Measurements from ENCODE around the gene MGRN1.

Gene MGRN1

GRCh38 chr16:4699046-4699556 lies 74.5 kb downstream of the MGRN1 start:
- ChIA-PET POLR2A (ENCODE audit: low non-redundant PET) (no interaction called here), CTCF (interaction anchor here (0.6 kb wide), 1 partner anchor 75 kb away, joined by 3 read pairs; the partner anchor contains the start of gene MGRN1)
- H3K27ac ChIP-seq = no peak overlapping the region
- DNase-seq (ENCODE audit: low spot score) = no peak
- TF ChIP-seq CTCF (conservative IDR thresholded peaks at IDR 0.05; ENCODE audit: low read depth) = no peak

GRCh38 chr16:4700380-4700996 lies 75.9 kb downstream of the MGRN1 start:
- POLR2A ChIA-PET (ENCODE audit: low non-redundant PET) = no interaction called here
- TF ChIP-seq CTCF (conservative IDR thresholded peaks at IDR 0.05; ENCODE audit: low read depth) = no peak
- H3K27ac ChIP-seq = peak overlapping the region; percentile 6; the same call in 1 of the 2 replicates
- CTCF ChIA-PET = no interaction called here
- no peak for DNase-seq (ENCODE audit: low spot score)

GRCh38 chr16:4700997-4701743 lies 76.5 kb downstream of the MGRN1 start:
- ChIA-PET CTCF (no interaction called here), POLR2A (ENCODE audit: low non-redundant PET) (no interaction called here)
- DNase-seq (ENCODE audit: low spot score) = no peak
- TF ChIP-seq CTCF (conservative IDR thresholded peaks at IDR 0.05; ENCODE audit: low read depth) = no peak
- peak overlapping the region; percentile 6; the same call in 1 of the 2 replicates for H3K27ac ChIP-seq

GRCh38 chr16:4701791-4702465 lies 77.3 kb downstream of the MGRN1 start:
- CTCF ChIA-PET = no interaction called here
- peak overlapping the region; percentile 6; the same call in 1 of the 2 replicates for H3K27ac ChIP-seq
- POLR2A ChIA-PET (ENCODE audit: low non-redundant PET) = no interaction called here
- DNase-seq (ENCODE audit: low spot score) = no peak
- TF ChIP-seq CTCF (conservative IDR thresholded peaks at IDR 0.05; ENCODE audit: low read depth) = no peak

- no peak overlapping the region; the same call in 1 of the 2 replicates for H3K27ac ChIP-seq
- DNase-seq (ENCODE audit: low spot score) = no peak
- no peak for TF ChIP-seq CTCF (conservative IDR thresholded peaks at IDR 0.05; ENCODE audit: low read depth)
- ChIA-PET POLR2A (ENCODE audit: low non-redundant PET) (no interaction called here), CTCF (no interaction called here)
These were observed 77.8 kb downstream of the MGRN1 start for GRCh38 chr16:4702466-4702808.

GRCh38 chr16:4703906-4704305 lies 79.3 kb downstream of the MGRN1 start:
- POLR2A ChIA-PET (ENCODE audit: low non-redundant PET) = no interaction called here
- TF ChIP-seq CTCF (conservative IDR thresholded peaks at IDR 0.05; ENCODE audit: low read depth) = no peak
- DNase-seq (ENCODE audit: low spot score) = no peak
- peak overlapping the region; percentile 3; the same call in 1 of the 2 replicates for H3K27ac ChIP-seq
- CTCF ChIA-PET = interaction anchor here (0.6 kb wide), 2 partner anchors 79 to 118 kb away, joined by 4 to 6 read pairs; partner anchors contain the start of gene MGRN1
